Amniotic epithelial cell (primary cell): ENCODE results near the gene TANK.
A peak's percentile ranks its signal among the peaks of the same experiment; 100 is the strongest.
"Not testable (repeated sequence)": the region's sequence is repeated elsewhere in the genome, so short reads cannot be mapped to it uniquely, and the experiment has no call there.

ENCODE experiments used
- DNase-seq: peaks from one replicate; pipeline ENCODE4 v3.0.0-alpha.2; 2010; ENCODE audit warnings: low read depth

Gene TANK

GRCh38 chr2:161233858-161234431 is 73.7 kb downstream of the TANK start:
- no peak for DNase-seq

DNA sequence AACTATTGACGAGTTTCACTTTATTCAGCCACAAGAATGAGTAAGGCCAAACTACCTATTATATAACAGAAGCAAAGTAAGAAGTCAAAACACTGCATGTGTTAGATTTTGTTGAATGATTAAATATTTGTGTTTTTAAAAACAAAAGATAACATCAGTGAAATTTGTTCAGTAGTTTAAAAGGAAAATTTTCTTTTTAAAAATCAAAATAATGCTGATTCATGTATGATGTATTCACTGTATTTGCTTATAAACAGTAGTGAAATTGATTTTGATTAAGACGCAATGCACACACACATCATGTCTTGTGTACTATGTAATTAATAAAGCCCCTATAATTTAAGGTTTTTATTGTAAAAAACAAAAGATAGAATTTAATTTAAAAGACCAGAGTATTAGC is 74.4 kb downstream of the TANK start:
- no peak for DNase-seq

GRCh38 chr2:161237392-161238264 is 77.4 kb downstream of the TANK start:
- peak; percentile 42 for DNase-seq

- DNase-seq: no peak
These were observed 78.0 kb downstream of the TANK start for GRCh38 chr2:161238265-161238559.

- DNase-seq: peak; percentile 47
These were observed 78.5 kb downstream of the TANK start for GRCh38 chr2:161238560-161239325.

DNA sequence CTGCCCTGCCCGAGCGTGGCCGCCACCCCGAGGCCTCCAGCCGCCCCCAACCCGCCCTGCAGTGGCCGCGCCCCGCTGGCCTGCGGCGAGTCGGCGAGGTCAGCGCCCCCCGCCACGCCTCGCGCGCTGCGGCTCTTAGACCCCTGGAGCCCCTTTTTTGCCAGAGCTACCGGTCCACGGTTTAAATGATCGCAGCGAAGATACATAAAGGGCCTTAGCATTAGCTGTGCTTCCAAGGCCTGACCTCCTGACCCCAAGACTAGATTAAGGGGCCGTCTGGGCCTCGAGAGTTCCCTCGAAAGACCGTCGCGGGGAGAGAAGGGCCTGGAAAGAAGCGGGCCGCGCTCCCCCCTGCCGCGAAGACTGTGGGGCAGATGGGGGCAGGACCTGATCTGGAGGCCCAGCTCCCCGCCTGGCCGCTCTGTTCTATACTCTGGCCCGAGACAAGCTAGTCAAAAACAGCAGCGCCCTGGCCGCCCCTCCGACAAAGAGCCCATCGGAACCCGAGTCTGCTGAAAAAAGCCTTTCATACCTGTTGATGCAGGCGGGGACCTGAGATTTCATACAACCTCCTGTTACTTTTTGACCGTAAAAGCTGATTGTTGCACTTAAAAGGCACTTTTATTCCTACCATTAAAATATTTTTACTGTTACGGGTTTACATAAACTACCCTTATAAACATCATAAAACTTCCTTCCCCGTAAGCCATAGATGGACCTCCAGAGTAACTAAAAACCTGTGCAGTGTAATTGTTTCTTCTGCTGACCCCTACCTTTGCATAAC is 79.3 kb downstream of the TANK start:
- no peak for DNase-seq

GRCh38 chr2:161241894-161242293 is 81.7 kb downstream of the TANK start:
- DNase-seq: no peak

DNA sequence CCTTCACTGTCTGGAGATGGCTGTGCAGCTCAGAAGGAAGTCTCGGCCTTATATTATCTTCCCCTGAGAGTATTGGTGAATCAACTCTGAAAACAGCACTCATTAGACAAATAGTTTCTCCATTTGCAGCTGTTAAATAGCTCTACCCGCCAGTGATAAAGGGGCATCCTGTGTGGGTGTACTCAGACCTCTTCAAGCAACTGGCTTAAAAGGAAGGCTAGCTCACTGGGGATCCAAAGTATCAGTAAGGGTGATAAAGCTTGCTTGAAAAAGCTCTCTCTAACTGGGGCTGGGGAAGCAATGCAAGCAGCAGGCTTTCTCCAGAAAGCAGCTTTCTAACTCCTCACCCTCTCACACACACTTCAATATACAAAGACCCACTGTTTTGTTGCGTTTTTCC is 83.1 kb downstream of the TANK start:
- no peak for DNase-seq

DNA sequence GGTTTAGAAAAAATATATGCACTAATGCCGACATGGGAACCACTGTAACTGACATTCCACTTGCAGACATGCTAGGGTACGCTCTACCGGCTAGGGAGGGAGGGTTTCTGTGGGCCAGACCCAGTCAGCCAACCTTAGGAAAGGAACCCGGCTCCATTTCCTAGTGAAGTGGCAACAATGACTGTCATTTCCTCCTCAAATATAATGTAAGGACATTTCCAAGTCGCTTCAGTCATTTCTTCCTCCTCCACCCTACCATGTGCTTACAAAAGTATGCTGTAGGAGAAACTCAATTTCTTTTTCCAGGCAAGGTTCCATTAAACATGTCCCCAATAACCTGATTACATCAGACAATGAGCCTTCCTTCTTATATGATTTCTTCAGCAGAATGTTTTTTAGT is 83.7 kb downstream of the TANK start:
- no peak for DNase-seq

GRCh38 chr2:161244387-161245260 is 84.4 kb downstream of the TANK start:
- DNase-seq: not testable (repeated sequence)

- DNase-seq: no peak
These were observed 85.0 kb downstream of the TANK start for GRCh38 chr2:161245261-161245553.

- no peak for DNase-seq
These were observed 85.4 kb downstream of the TANK start for GRCh38 chr2:161245671-161246070.

DNA sequence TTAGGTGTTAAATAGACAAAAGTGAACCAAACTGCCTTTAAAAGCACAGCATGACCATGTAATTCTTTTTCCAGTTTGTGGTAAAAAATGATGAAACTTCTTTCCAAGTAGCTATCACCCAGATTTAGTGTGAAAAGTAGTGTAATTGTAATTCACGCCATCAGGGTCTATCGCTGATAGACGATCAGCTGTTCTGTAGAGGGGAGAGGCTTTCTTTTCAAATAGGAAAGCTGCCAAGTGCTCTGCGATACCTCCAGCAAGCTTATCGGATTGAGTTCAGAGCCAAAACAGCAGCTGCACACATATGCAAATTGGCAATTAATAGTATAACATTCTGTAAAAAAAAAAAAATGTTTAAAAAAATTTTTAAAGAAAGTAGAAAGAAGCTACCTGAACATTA is 86.1 kb downstream of the TANK start:
- no peak for DNase-seq

GRCh38 chr2:161250864-161251436 is 90.7 kb downstream of the TANK start:
- peak; percentile 55 for DNase-seq

DNA sequence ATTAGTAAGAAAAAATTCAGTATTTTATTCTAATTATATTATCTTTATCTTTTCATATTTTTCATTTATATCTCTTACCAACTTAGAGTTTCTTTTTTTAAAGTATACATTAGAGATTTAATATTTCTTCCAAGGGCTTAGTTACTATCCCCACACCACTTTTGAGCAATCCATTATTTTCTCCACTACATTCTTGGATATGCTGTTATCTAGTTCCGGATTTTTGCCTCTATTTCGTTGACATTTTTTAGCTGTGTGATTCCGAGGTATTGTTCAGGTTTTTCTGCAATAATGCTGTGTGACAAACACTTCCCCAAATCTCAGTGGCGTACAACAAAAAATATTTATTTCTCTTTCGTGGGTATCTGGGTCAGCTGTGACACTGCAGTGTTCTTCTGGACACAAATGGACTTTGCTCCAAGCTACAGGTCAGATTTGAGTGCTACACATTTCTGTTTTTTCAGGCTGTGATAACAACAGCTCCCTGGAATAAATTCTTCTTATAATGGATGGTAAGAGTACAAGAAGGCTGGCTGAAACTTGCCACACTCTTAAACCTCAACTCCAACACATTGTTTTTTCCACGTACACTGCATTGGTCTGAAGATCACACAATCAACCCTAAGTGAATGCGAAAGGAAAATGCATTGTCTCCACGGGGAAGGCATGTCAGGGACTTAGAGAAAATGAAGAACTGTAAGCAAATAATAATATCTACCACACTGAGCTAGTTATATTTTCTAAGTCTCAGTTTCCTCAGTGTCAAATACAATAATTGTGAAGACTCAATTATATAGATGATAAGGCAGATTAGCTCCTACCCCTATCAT is 97.1 kb downstream of the TANK start:
- DNase-seq: no peak

DNA sequence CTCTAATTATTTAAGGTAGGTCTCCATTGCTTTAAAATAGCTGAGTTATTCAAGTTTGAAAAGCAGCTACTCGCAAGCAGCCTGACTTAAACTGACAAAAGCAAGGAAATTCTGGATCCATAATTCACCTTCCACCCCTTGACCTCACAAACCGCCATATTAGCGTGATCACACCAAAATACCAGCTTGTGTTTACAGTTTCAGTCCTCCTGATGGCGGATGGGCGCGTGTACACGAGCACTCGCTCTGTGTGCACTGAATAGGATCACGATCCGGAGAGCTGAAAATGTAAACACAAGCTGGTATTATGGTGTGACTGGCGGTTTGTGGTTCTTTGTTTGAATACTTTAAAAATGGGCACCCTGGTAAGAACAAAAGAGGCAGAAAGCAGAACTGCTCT is 105.6 kb downstream of the TANK start:
- DNase-seq: no peak

DNA sequence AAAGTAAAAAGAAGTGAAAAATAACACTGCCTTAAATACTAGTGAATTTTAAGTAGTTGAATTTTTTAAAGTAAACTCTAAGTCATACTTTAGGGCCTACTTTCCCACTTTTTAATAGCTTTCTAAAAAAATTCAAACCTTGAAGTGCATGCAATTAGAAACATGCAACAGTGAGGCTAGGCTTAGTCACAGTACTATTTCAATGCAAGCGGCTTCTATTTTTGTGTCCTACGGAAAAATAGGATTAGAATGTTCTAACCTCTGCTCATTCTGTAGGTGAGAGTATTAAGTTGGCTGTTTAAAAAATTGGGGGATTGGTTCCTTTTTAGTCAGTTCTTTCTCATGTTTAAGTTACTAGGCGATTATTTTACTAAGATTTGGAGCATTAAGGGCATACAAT is 108.9 kb downstream of the TANK start:
- no peak for DNase-seq

DNA sequence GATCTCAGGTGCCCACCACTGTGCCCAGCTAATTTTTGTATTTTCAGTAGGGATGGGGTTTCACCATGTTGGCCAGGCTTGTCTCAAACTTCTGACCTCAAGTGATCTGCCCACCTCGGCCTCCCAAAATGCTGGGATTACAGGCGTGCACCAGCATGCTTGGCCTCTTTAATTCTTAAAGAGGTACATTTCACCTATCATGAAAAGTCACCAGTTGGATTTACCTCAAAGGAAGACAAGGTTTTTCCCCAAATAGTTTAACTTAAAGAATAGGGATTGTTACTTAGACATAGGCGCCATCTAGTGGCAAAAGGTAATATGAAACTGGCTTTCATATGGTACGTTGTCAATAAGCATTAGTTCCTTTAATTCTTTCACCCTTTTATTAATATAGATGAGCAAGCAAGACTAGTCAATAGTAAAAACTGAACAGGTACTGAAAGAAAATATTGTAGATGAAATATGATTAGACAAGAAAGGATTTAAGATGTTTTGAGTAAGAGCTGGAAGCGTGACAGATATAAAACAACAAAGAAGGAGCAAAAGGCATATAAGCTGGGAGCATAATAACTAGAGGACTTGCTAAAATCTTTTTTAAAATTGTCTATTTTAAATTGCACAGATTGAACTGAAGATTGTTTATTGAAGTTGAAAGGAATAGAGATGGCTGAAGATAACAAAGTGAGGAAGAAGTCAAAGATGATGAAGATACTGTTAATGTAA is 113.0 kb downstream of the TANK start:
- peak; percentile 57 for DNase-seq

DNA sequence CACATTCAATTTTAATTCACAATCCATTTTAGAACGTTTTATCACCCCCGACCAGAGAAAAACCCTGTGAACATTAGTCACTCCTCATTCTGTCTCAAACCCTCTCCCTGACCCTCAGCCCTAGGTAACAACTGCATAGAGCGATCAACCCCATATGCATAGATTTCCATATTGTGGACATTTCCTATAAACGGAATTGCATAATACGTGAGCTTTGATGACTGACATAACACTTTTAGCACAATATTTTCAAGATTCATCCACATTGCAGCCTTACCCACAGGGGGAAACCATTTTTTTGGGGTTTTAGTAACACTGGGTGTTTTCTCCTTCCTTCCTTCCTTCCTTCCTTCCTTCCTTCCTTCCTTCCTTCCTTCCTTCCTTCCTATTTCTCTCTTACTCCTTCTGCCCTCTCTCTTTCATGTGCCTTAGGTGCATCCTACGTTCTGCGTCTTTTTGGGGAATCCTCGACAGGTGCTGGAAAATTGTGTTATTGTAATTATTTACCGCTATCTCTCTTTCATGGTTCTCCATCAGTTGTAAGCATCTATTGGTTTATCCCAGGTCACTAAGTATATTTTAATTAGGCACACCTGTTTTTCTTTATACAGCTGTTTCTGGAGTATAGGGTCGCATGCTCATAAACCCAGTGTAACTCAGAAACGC is 118.5 kb downstream of the TANK start:
- not testable (repeated sequence) for DNase-seq
